ENCODE measurements around the gene ZAR1L.

ZAR1L gene

DNA sequence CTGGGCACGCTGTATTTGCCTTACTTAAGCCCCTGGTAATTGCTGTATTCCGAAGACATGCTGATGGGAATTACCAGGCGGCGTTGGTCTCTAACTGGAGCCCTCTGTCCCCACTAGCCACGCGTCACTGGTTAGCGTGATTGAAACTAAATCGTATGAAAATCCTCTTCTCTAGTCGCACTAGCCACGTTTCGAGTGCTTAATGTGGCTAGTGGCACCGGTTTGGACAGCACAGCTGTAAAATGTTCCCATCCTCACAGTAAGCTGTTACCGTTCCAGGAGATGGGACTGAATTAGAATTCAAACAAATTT lies 821 bp upstream of the ZAR1L start:
- Mint-ChIP-seq H3K9me3 (no peaks in the 10 kb centered on the region), H3K4me1 (ENCODE audit: low read depth) (peaks cover 32% of the 10 kb centered on the region), H3K27me3 (ENCODE audit: low read depth) (no peaks in the 10 kb centered on the region), H3K36me3 (ENCODE audit: low read depth) (peaks cover 23% of the 10 kb centered on the region), H3K4me3 (peak overlapping the region; percentile 96), H3K27ac (peak overlapping the region; percentile 100)
- no peak for DNase-seq (ENCODE audit: low spot score)

- H3K27ac Mint-ChIP-seq, result peak overlapping the region; percentile 100
- peak overlapping the region; percentile 96 for H3K4me3 Mint-ChIP-seq
- peaks cover 31% of the 10 kb centered on the region for H3K4me1 Mint-ChIP-seq (ENCODE audit: low read depth)
- H3K27me3 Mint-ChIP-seq (ENCODE audit: low read depth), result no peaks in the 10 kb centered on the region
- DNase-seq (ENCODE audit: low spot score), result peak; percentile 51
- H3K36me3 Mint-ChIP-seq (ENCODE audit: low read depth), result peaks cover 9% of the 10 kb centered on the region
- H3K9me3 Mint-ChIP-seq, result no peaks in the 10 kb centered on the region
These were observed 609 bp downstream of the ZAR1L start for GRCh38 chr13:32314271-32315237.

DNA sequence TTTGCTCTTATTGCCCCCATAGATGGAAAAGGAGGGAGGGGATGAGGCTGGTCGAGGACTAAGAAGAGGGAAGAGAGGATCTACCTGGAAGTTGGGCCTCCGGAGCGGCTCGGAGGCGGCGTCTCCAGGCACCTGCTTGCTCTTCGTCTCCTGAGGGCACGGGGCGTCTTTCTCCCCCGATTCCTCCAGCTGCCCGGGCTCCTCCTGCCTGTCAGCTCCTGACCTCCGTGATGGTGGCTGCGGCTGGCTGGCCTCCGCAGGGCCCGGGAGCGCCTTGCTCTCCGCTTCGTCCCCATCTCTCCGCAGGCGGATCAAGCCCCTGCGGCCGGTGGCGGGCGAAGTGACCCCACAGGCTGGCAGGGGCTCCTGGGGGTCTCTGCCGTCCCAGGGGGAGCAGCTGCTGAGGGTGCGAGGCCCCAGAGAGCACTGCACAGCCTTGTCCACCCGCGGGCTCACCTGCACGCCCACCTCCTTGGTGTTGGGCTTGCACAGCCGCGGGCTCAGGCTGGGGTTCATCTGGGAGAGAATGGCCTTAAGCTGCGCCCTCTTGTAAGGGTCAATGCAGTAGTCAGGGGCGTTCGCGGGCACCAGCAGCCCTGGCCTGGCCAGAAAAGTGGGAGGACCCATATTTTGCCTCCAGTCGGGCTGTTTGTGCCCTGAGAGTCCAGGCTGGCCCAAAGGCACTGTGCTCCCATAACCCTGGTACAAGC lies 3.8 kb downstream of the ZAR1L start:
- Mint-ChIP-seq H3K36me3 (ENCODE audit: low read depth) (no peaks in the 10 kb centered on the region), H3K9me3 (no peaks in the 10 kb centered on the region), H3K4me1 (ENCODE audit: low read depth) (peaks cover 24% of the 10 kb centered on the region), H3K27ac (no peak overlapping the region), H3K4me3 (no peak overlapping the region), H3K27me3 (ENCODE audit: low read depth) (peaks cover 2% of the 10 kb centered on the region)
- DNase-seq (ENCODE audit: low spot score), result no peak

DNA sequence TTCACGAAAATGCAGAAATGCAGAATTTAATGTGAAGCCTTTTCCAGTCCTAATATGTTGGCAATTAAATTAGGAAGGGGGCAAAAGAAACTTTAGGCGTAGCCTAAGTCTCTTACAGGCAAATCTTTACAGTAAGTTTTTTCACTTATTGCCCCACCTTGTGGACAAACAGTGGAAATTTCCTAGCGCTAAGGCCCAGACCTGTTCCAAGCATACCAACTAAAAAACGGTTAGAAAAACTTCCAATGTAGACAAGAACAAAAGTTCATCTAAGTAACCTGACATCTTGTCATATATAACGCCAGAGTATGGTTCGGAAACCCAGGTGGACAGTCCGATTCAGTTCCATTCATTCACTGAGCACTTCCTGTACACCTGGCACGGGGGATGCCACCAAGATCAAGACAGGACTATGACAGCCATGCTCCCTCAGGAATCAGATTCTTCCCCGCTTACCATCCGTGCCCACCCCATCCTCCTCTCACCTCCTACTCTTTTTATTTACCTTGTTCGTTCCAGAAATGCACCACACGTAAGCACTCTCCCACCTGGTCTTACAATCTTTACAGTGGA lies 4.9 kb downstream of the ZAR1L start:
- no peaks in the 10 kb centered on the region for H3K9me3 Mint-ChIP-seq

DNA sequence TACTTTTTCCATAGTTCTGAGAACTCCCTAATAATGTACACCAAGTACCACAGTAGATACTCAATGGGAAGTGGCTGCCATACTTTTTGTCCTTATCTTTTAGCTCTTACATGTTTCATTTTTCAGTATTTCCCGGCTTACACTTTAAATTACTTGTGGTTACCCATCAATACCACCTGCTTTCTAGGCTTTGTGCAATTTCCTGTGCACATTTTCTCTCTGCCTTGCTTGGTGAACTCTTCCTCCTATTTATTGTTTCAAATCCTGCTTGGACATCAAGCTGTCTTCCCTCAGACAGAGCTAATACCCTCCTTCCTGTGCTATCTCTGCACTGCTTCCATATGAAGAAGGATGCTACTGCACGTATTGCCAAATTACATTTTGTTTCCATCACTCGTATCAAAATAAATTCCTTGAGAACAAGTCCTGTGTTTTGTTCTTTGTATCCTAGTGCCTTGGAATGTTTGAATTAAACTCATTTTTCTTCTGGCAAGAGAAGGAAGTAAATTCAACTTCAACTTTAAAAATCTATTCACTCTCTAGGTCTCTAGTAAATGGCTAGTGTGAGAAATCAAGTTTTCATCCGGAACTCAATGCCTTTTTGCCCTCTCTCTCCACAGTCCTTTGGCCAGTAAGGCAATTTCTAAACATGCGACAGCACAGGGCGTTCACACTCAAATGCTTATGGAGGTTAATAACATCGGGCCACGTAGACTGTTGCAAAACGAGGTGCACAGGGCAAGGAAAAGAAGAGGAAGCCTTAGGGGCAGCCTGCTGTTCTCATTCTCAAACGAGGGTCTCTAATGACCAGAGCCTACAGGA lies 5.6 kb downstream of the ZAR1L start:
- H3K27me3 Mint-ChIP-seq (ENCODE audit: low read depth), result peaks cover 6% of the 10 kb centered on the region
- H3K27ac Mint-ChIP-seq, result peak overlapping the region; percentile 9
- peak overlapping the region; percentile 25 for H3K4me3 Mint-ChIP-seq
- DNase-seq (ENCODE audit: low spot score), result no peak
- H3K36me3 Mint-ChIP-seq (ENCODE audit: low read depth), result no peaks in the 10 kb centered on the region
- H3K4me1 Mint-ChIP-seq (ENCODE audit: low read depth), result peaks cover 20% of the 10 kb centered on the region
- H3K9me3 Mint-ChIP-seq, result no peaks in the 10 kb centered on the region

More for the DNA sequence above, 4.9 kb downstream of the ZAR1L start:
- Mint-ChIP-seq H3K4me1 (ENCODE audit: low read depth) (peaks cover 24% of the 10 kb centered on the region), H3K27ac (no peak overlapping the region), H3K27me3 (ENCODE audit: low read depth) (peaks cover 6% of the 10 kb centered on the region), H3K4me3 (peak overlapping the region; percentile 25), H3K36me3 (ENCODE audit: low read depth) (no peaks in the 10 kb centered on the region)
- DNase-seq (ENCODE audit: low spot score), result no peak

DNA sequence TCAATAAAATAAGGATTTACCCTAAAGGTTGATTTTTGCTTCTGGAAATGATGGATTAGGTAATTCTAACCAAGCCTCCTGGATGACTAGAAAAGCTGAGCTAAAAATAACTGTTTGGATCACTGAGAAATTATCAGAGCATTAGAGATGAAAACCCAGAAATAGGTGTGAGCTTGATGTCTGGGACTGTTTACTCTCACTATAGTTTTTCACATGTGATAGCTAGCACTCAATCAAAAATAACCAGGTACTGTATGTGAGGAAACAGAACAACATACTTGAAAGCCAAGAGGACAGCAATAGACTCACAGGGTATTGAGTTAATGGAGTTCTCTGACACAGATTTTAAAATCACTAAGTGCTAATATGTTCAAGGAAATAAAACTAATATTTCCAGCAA lies 9.5 kb downstream of the ZAR1L start:
- Mint-ChIP-seq H3K4me1 (ENCODE audit: low read depth) (peaks cover 15% of the 10 kb centered on the region), H3K27me3 (ENCODE audit: low read depth) (peaks cover 6% of the 10 kb centered on the region), H3K9me3 (no peaks in the 10 kb centered on the region), H3K36me3 (ENCODE audit: low read depth) (no peaks in the 10 kb centered on the region), H3K4me3 (no peak overlapping the region), H3K27ac (no peak overlapping the region)
- DNase-seq (ENCODE audit: low spot score), result no peak

GRCh38 chr13:32302461-32302860 lies 12.7 kb downstream of the ZAR1L start:
- DNase-seq (ENCODE audit: low spot score), result no peak
- no peak overlapping the region for H3K27ac Mint-ChIP-seq
- H3K4me1 Mint-ChIP-seq (ENCODE audit: low read depth), result peaks cover 5% of the 10 kb centered on the region
- H3K27me3 Mint-ChIP-seq (ENCODE audit: low read depth), result peaks cover 25% of the 10 kb centered on the region
- H3K36me3 Mint-ChIP-seq (ENCODE audit: low read depth), result no peaks in the 10 kb centered on the region
- no peaks in the 10 kb centered on the region for H3K9me3 Mint-ChIP-seq
- no peak overlapping the region for H3K4me3 Mint-ChIP-seq

DNA sequence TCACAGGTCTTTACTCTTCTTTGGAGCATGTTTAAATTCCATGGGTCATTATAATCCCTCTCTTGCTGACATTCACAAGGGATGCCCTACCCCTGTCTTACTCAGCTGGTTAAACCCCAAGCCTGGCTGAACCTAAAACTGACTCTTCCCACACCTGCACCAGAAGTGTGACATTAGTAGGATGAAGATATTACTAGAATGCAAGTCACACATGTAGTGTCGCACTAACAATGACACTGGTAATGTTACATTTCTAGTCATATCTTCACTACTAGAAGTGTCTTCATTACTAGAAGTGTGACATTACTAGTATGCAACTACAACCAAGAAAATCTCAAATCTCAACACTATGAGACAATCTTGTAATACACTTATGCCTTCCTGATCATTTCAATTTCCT lies 14.2 kb downstream of the ZAR1L start:
- Mint-ChIP-seq H3K27ac (no peak overlapping the region), H3K36me3 (ENCODE audit: low read depth) (no peaks in the 10 kb centered on the region), H3K9me3 (no peaks in the 10 kb centered on the region), H3K4me1 (ENCODE audit: low read depth) (peaks cover 13% of the 10 kb centered on the region), H3K27me3 (ENCODE audit: low read depth) (peaks cover 29% of the 10 kb centered on the region), H3K4me3 (no peak overlapping the region)
- DNase-seq (ENCODE audit: low spot score), result no peak

GRCh38 chr13:32300406-32300805 lies 14.8 kb downstream of the ZAR1L start:
- peaks cover 2% of the 10 kb centered on the region for H3K36me3 Mint-ChIP-seq (ENCODE audit: low read depth)

DNA sequence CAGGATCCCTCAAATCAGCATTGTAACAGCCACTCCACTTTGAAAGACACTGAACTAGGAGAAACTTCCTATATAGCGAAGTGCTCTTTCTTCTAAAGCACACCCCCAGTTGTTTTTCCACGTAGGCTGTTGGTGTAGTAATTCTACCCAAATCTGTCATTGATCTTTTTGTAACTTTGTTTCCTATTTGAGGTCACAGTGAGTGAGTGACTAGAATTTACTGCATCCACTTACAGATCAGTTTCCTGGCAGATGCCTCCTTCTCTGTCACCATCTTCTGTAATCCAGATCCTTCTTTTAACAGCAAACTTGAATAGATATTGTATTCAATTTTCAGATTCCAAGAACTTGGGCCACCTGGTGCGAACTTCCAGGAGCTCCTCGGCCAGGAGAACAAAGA lies 15.3 kb downstream of the ZAR1L start:
- Mint-ChIP-seq H3K9me3 (no peaks in the 10 kb centered on the region), H3K27ac (no peak overlapping the region), H3K4me3 (no peak overlapping the region), H3K27me3 (ENCODE audit: low read depth) (peaks cover 31% of the 10 kb centered on the region), H3K36me3 (ENCODE audit: low read depth) (peaks cover 2% of the 10 kb centered on the region), H3K4me1 (ENCODE audit: low read depth) (peaks cover 13% of the 10 kb centered on the region)
- DNase-seq (ENCODE audit: low spot score), result no peak

More at GRCh38 chr13:32300406-32300805, 14.8 kb downstream of the ZAR1L start:
- H3K4me1 Mint-ChIP-seq (ENCODE audit: low read depth), result peaks cover 13% of the 10 kb centered on the region
- no peak overlapping the region for H3K4me3 Mint-ChIP-seq
- H3K9me3 Mint-ChIP-seq, result no peaks in the 10 kb centered on the region
- peaks cover 31% of the 10 kb centered on the region for H3K27me3 Mint-ChIP-seq (ENCODE audit: low read depth)
- DNase-seq (ENCODE audit: low spot score), result no peak
- no peak overlapping the region for H3K27ac Mint-ChIP-seq

DNA sequence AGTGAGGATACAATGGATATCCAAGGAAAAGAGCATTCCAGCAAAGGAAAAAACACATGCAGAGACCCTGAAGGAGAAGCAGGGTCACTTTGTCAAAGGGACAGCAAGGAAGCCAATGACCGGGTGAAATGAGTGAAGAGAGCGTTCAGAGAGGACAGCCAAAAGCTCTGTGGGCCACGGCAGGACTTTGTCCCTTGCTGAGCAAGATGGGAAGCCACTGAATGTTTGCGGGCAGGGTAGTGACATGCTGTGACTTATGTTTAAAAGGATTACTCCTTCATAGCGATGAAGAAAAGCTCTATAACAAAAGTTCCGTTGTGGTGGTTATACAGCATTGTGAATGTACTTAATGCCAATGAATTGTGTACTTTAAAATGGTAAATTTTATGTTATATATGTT lies 16.5 kb downstream of the ZAR1L start:
- Mint-ChIP-seq H3K4me3 (no peak overlapping the region), H3K9me3 (no peaks in the 10 kb centered on the region), H3K4me1 (ENCODE audit: low read depth) (peaks cover 13% of the 10 kb centered on the region), H3K27ac (no peak overlapping the region), H3K36me3 (ENCODE audit: low read depth) (peaks cover 3% of the 10 kb centered on the region), H3K27me3 (ENCODE audit: low read depth) (peaks cover 34% of the 10 kb centered on the region)
- DNase-seq (ENCODE audit: low spot score), result no peak

- peaks cover 3% of the 10 kb centered on the region for H3K36me3 Mint-ChIP-seq (ENCODE audit: low read depth)
- no peak overlapping the region for H3K27ac Mint-ChIP-seq
- no peak overlapping the region for H3K4me3 Mint-ChIP-seq
- no peaks in the 10 kb centered on the region for H3K9me3 Mint-ChIP-seq
- H3K27me3 Mint-ChIP-seq (ENCODE audit: low read depth), result peaks cover 34% of the 10 kb centered on the region
- peaks cover 13% of the 10 kb centered on the region for H3K4me1 Mint-ChIP-seq (ENCODE audit: low read depth)
- DNase-seq (ENCODE audit: low spot score), result no peak
These were observed 18.0 kb downstream of the ZAR1L start for GRCh38 chr13:32297206-32297605.

GRCh38 chr13:32285633-32285965 lies 29.6 kb downstream of the ZAR1L start:
- Mint-ChIP-seq H3K27me3 (ENCODE audit: low read depth) (peaks cover 3% of the 10 kb centered on the region), H3K9me3 (no peaks in the 10 kb centered on the region), H3K36me3 (ENCODE audit: low read depth) (no peaks in the 10 kb centered on the region), H3K4me3 (no peak overlapping the region), H3K27ac (no peak overlapping the region), H3K4me1 (ENCODE audit: low read depth) (no peaks in the 10 kb centered on the region)
- no peak for DNase-seq (ENCODE audit: low spot score)
